GM21786 (cell line): ENCODE measurements around the gene ZFP92.
A peak's percentile ranks its signal among the peaks of the same experiment; 100 is the strongest.
"Not testable (repeated sequence)": the region's sequence is repeated elsewhere in the genome, so short reads cannot be mapped to it uniquely, and the experiment has no call there.

Experiments
- ATAC-seq: cut with Tn5 transposase; IDR thresholded peaks from one replicate; pipeline ENCODE4 v1.9.1; 2021; ENCODE audit not compliant: unreplicated experiment

The ZFP92 gene

DNA sequence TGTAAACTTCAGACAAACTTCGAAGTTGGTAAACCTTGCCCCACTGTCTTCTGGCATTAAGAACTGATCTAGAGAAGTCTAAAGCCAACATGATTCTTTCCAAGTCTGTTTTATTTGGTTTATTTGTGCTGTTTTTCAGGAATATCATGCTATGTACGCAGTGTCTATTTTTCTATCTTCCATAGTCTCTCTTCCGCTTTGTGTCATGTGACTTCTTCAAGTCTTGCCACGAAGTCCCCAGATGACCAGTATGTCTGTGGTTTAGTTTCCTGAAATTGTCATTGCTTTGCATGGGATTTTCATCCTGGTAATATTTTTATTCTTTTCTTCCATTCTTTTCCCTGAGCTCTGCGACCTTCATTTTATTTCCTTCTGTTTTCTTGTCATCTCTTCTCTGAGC is 25.2 kb upstream of the ZFP92 start:
- ATAC-seq: no peak

DNA sequence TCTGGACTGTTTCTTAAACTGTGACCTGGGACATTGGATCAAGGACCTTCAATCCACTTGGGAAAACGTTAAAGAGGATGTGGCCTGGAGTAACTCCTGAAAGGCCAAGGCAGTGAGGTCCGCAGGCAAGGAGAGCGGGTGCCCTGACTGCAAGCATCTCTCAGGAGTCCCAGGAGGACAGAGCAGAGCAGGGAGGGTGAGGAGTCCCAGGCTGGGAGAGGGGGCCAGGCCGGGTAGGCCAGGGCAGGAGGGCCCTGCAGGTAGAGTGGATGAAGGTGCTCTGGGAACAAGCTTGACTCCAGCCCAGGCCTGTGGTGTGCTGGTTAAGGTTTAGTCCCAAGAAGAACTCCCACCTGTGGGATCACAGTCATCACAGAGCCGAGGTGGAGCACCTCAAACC is 23.9 kb upstream of the ZFP92 start:
- no peak for ATAC-seq

DNA sequence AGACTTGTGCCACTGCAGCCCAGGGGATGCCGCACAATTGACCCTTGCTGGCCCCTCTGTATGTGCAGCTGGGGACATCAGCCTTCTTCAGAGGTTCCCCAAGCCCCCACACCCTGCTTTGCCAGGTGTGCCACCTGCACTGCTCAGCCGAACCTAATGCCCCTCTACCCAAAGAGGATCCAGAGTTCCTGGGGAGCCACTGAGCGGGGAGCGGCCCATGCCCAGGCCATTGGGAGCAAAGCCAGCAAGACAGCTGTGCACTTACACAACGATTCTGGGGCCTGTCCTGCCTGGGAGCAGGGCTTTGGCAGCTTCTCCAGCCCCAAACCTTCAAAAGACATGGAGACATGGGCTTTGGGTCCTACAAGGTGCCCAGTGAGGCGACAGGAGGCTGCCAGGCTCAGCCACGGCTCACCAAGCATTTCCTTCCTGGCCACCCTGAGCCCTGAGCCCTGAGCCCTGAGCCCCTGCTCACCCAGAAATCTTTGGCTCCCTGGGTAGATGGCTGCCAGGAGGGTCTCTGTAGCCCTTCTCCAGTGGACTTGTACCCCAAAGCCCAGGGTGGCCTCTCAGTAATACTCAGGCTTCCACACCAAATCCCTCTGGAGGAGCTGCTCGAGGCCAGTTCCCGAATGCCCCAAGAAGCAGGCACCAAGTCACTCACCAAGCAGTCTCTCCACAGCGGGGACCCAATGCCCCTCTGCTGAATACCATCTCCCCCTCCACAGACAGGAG is 23.1 kb upstream of the ZFP92 start:
- no peak for ATAC-seq

DNA sequence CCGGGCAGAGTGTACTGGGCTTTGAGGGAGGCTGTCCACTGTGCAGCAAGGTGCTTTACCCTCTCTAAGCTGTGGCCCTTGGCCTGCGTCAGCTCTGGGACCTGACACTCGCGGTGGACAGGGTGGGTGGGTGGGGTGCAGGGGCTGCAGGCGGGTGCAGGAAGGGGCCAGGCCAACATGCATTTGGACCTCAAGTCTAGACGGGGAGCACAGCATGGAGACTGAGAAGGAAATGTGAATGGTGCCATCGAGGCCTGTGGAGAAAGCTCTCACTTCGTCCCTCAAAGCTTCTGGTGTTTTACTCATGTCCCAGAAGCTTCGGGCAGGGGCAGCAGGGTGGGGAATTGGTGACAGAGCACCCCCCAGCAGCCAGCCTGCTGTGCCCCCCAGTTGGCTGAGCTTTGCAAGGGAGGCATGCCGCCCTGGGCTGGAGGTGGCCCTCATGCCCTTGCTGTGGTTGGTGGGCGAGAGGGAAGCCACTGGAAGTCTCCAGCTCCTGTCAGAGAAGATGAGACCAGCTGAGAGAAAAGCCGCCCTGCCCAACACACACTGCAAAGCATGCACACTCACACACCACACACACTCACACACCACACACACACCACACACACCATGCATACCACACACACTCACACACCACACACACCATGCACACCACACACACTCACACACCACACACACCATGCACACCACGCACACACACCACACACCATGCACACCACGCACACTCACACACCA is 22.4 kb upstream of the ZFP92 start:
- ATAC-seq: no peak

DNA sequence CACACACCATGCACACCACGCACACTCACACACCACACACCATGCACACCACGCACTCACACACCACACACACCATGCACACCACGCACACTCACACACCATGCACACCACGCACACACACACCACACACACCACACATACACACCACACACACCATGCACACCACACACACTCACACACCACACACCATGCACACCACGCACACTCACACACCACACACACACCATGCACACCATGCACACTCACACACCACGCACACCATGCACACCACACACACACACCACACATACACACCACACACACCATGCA is 21.9 kb upstream of the ZFP92 start:
- ATAC-seq: not testable (repeated sequence)

DNA sequence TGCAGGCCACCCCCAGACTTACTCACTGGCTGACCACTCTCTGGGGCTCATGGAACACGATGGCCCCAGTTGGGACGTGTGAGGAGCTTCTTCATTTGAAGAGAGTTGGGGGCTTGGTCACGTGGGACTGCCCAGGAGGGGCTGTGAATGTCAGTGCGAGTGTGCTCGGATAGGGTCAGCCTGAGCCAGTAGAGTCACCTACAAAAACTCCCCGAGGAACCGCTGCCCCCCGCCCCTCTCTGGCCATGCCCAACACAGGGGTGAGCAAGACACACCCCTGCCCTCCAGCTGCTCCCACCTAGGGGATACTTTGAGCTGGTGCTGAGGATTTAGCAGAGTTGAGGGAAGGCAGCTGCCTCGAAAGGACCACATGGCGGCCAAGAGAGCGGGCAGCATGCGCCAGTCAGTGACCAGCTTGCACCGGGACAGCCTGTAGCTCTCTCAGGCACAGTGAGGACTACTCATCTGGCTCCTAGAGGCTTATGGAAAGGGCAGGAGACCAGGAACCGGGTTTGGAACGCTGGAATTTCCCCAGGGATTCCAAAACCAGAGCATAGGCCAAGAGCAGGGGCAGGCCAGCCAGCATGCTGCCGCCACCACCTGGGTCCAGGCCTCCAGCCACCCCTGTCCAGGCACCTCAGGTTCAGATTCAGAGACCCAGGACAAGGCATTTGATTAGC is 18.5 kb upstream of the ZFP92 start:
- no peak for ATAC-seq

DNA sequence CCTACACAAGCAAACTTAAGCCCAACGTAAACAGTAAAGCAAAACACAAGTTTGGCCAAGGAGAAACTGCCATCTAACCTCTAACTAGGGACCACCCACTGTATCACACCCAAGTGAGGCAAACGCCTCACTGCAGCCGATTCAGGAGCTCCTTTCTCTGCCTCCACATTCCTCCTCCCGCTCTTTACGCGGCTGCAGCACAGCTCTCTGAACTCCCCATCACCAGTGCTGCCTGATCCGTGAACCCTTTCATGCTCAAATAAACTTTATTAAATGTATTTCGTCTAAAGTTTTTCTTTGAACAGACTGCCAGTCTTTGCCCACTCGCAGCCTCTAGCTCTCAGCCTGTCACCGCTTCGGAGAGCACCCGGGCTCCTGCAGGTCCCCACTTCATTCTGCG is 16.7 kb upstream of the ZFP92 start:
- no peak for ATAC-seq

DNA sequence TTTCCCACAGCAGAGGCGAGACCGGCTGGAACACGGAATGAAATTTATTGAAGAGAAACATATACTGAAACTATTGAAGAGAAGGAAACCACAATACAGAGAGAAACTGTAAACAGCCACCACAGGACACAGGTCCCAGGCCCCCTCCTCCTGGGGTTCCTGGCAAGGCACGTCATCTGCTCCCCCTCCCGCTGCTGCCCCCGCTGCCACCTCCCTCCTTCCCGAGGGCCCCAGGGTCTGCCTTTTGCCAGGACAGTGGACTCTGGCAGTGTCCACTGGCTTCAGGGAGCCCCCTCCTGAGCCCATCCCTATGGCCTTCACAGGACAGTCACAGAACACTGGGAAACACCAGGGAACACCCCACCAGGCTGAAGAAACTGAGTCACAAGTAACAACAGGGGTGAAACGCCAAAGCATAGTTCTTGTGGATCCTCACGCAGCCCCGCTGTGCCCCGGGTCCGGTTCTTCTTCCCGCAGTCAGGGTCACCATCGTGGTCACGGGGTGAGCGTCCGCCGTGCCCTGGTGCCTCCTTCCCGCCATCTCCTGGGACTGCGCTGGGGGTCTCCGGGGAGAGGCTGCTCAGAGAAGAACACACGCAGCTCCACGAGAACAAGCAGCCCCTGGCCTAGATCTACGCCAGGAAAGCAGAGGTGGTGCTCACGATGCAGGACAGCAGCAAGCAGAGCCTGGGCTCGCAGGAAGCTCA is 15.5 kb upstream of the ZFP92 start:
- ATAC-seq: no peak

DNA sequence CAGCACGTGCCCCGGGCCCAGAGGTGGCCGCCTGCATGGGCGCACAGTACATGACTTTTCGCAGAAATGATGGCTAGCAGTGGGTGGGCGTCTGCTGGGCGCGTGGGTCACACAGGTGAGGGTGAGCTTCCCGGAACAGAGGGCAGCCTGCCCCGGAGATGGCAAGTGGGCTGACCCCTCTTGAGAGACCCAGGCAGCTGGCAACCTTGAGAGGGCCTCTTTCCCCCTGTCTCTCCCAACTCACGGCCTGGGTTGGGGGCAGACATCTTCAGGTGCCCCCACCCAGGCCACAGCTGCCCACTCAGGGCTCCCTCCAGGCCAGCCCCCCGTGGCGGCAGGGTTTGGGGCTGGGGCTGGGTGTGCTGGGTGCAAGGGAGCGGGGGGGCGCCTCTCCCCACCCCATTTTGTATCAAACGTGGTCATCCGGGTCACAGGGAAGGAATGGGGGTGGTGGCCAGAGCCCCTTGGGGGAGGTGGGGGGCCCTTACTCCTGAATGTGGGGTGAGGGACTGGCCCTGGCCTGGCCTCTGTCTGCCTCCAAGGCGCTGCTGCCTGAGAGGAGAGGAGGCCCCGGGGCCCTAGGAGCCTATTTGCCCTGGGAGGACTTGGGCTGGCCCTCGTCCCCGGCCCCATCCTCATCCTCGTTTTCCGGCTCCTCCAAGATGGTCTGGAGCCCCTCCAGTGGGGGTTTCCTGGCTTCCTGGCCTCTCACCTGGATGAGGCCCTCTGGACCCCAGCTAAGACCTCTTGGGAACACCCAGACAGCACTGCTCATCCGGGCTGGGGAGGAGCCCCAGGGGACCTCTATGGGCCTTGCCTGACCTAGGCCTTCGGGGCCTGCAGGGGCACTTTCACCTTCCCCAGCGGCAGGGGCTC is 14.7 kb upstream of the ZFP92 start:
- ATAC-seq: no peak

DNA sequence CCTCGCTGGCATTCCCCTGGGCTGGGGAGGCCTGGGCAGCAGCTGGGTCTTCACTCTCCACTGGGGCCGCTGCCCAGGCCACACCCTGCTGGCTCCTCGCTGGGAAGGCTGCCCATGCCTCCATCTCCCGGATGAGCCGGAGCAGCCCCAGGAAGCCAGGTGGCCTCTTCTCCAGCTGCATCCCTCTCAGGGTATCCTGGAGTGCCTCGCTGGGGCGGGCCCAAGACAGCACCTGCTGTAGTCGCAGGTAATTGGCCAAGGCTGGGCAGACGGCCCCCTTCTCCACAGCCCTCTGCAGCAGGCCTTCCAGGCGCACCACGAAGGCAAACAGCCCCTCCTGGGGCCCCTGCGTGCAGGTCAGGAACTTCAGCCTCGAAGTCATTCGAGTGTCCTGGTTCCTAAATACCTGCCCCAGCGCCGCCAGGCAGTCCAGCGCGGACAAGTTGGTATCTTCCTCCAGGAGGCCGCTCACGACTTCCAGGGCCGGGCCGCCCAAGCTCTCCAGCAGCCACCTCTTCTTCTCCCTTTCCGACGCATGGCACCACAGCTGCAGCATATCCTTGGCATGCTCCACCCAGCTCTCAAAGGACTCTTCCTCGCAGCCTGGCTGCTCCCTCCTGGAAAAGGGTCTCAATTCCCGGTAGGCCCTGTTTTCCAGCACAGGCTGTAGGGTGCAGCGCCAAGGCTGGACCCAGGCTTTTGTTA is 13.9 kb upstream of the ZFP92 start:
- no peak for ATAC-seq

DNA sequence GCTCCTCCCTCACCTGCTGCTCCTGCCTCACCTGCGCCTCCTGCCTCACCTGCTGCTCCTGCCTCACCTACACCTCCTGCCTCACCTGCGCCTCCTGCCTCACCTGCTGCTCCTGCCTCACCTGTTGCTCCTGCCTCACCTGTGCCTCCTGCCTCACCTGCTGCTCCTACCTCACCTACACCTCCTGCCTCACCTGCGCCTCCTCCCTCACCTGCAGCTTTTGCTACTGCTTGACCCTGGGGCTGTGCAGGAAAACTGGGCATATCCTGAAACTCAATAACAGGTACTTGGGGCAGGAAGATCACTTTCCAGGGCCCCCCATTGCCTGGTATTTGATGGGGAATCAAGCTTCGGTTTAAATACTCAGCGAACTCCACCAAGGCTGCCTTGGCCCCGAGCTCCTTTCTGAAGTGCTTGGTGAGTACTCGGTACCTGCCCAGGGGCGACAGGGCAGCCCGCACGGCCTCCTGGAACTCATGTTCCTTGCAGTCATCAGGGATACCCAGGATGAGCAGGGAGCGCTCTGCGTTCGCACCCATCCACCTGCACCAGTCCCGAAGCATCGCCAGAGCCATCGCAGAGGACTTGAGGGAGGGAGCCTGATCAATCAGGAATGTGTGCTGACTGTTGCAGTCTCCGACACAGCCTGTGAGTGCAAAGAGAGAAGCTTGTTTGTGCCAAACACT is 12.9 kb upstream of the ZFP92 start:
- no peak for ATAC-seq

DNA sequence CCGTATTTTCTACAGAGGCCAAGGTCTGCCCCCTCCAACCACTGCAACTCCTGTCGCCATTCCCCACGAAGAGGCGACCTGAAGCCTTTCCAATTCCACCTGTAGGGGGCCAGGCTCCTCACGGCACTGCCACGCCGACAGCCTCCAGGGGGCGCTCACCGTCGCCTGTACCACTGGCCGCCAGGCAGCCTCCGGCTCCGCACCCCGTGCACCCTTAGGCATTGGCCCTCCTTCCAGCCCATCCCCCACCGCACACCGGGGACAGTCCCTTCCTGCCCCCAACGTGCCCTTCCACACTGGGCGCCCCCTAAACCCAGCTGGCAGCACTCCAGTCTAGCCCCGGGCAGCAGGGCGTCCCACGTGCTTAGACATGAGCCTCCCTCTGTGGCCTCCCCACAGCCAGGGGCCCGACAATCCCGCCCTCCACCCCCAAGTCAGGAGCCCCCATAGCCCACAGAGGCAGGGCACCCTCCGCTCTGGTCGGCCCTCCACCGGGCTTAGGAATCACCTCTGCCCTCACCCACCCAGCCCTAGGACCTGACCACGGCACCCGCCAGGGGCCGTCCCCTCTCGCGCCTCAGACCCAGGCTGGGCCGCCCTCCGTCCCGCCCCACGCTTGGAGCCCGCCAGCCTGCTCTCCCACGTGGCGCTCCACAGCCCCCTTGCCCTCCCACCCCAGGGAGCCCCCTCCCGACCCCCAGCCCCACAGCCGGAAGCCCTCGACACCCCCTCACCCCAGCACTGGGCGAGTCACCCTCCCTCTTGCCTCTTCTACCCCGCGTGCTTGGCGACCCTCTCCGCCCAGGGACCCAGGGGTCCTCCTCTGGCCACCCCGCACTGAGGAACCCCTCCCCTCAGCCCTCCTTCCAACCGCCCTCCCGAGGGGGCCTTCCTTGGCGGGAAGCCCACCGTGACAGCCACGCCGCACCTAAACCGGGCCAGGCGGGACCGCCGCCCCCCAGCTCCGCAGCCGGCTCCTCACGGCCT is 10.8 kb upstream of the ZFP92 start:
- ATAC-seq: peak; percentile 80

DNA sequence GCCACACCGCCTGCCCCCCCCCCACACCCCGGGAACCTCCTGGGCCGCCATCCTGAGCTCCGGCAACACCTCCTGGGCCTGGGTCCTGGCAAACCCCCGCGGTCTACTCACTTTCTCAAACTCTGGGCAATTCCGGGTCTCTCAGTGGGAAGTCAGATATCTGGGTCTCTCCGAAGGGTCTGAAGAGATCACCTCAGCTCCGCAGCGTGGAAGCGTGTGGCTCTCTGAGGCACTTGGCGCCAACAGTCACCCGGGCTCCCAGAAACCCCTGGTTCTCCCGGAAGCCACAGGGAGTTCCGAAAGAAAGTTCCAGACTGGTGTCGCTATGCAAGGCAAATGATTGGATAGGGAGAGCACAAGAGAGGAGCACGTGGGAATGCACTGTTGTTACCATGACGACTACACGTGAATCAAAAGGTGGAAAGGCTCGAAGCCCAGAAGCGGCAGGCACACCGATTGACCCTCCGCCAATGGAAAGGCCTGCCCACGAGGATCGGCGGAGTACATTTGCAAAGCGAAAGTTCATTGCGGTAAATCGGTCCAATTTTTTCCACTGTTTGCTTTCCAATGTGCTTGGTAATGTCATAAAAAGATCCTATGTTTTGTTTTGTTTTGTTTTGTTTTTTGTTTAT is 10.0 kb upstream of the ZFP92 start, which contains the start of gene PNMA6E:
Gene PNMA6E (minus strand): TSS at position 218 of the 632 bp plus-strand sequence. CDS start 2,501 bp downstream, outside the sequence.
- ATAC-seq: no peak

DNA sequence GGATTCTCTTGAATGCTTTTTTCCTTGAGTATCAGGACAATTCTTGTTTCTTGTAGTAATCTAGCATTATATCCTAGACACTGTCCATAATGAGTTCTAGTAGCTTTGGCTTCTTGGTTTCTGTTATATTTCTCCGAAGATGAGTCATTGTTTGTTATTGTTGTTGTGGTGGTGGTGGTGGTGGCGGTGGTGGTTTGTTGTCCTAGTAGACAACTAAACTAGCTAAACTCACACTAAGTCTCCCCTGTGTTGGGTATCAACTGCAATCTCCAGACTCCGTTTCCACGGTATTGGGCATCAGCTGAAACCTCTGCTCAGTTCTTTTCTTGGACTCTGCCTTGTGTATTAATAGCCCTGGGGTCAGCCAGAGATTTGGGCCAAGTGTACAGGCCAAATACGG is 6.9 kb upstream of the ZFP92 start:
- ATAC-seq: not testable (repeated sequence)

DNA sequence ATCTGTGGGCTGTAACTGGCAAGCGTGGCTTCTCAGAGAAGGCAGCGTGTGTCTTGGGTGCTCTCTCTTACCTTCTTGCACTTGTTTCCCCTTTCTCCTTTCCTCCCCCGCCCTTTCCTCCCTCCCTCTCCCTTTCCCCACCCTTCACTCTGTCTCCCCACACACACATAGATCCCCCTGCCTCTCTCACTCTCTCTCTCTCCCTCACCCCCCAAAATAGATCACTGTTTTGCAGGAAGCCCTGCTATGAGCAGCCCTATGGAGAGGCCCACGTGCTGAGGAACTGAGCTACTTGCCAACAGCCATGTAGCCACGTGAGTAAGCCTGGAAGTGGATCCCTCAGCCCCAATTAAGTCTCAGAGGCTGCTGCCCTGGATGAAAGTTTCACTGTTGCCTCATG is 5.8 kb upstream of the ZFP92 start:
- no peak for ATAC-seq

DNA sequence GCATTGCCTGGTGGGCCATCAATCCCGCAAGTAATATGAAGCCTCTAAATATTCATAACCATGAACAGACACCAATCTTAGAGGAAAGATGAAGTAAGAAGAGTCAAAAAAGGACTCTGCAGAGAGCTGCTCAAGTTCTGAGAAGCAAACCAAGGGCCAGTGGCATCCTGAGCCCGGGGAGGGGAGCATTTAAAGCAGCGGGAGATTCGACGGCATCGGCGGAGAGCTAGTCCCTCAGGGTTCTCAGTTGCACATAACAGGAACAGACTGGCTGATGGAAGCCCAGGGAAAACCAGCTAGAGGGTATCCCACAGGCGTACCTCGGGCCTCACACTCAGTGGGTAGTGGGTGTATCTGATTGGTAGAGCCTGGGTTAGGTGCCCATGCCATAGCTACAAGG is 5.3 kb upstream of the ZFP92 start:
- ATAC-seq: no peak

DNA sequence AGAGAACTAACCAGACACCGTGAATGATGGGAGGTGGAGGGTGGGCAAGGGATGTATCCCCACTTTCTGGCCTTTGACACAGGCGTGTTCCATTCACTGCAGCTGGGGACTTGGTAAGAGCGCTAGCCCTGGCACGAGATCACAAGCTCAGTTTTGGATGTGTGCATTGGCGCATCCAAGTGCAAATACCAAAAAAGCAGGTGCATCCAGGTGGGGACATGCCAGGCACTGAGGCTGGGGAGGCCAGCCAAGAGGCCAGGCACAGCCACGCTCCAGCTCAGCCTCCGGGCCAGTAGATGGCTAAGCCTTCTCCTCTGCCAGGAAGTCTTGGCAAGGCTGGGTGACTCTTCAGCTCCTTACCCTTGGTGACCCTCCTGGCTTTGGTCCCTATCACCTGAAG is 4.4 kb upstream of the ZFP92 start:
- ATAC-seq: no peak

DNA sequence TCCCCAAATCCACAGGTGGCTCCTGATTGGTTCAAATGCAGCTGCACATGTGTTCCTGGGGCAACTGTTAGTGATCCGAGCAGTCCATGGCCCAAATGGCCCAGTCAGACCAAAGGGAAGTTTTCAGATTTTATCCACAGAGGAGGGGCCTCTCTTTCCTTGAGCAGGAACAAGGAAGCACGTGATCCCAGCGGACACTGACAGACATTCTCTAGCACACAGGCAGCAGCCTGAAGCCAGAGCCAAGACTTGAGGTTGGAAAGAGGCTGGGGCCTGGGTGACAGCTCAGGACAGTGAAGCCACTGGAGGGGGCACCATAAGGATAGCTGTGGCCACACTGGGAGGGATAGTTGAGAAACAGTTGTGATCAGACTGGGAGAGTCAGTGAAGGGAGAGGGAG is 3.5 kb upstream of the ZFP92 start:
- no peak for ATAC-seq
